OCI-LY1 (cell line): ENCODE measurements around the gene CH25H.

Source experiments
- H2AFZ ChIP-seq: fragments of 200-600 bp; sonication (generic), shearing (Covaris generic); 2 replicates; pipeline ENCODE4 v1.6.0; 2014; ENCODE audit warnings: antibody characterized with exemption, mild to moderate bottlenecking, low read length
- H3F3A ChIP-seq: fragments of 200-600 bp; sonication (generic), shearing (Covaris generic); 2 replicates; pipeline ENCODE4 v1.6.0; 2014; ENCODE audit warnings: mild to moderate bottlenecking, antibody characterized with exemption, low read length, moderate library complexity; ENCODE audit not compliant: insufficient read depth
- H3K27ac ChIP-seq: fragments of 200-600 bp; sonication (generic); 2 replicates; pipeline ENCODE4 v1.5.1; 2014; ENCODE audit warnings: low read length, mixed run types, mild to moderate bottlenecking, low read depth; ENCODE audit not compliant: poor library complexity, severe bottlenecking
- H3K27me3 ChIP-seq: fragments of 200-600 bp; sonication (generic); 2 replicates; pipeline ENCODE4 v1.6.0; 2014; ENCODE audit warnings: antibody characterized with exemption, mild to moderate bottlenecking, low read length, moderate library complexity; ENCODE audit not compliant: insufficient read depth
- H3K36me3 ChIP-seq: fragments of 200-600 bp; sonication (generic); 2 replicates; pipeline ENCODE4 v1.6.1; 2014; ENCODE audit warnings: mild to moderate bottlenecking, antibody characterized with exemption, low read length, moderate library complexity, mixed read lengths; ENCODE audit not compliant: insufficient read depth
- H3K4me1 ChIP-seq: fragments of 200-600 bp; sonication (generic); 2 replicates; pipeline ENCODE4 v1.5.1; 2014; ENCODE audit warnings: mild to moderate bottlenecking, low read length, moderate library complexity; ENCODE audit not compliant: insufficient read depth, severe bottlenecking
- H3K4me2 ChIP-seq: fragments of 200-600 bp; sonication (generic), shearing (Covaris generic); 2 replicates; pipeline ENCODE4 v1.6.1; 2014; ENCODE audit warnings: low read length
- H3K4me3 ChIP-seq: fragments of 200-600 bp; sonication (generic); 2 replicates; pipeline ENCODE4 v1.5.1; 2014; ENCODE audit warnings: low read length, low read depth, mild to moderate bottlenecking, mixed read lengths; ENCODE audit not compliant: poor library complexity, severe bottlenecking
- H3K79me2 ChIP-seq: fragments of 200-600 bp; shearing (Covaris generic); 2 replicates; pipeline ENCODE4 v1.6.1; 2016; ENCODE audit warnings: mixed run types, low read length, mixed read lengths; ENCODE audit not compliant: insufficient read depth
- H3K9ac ChIP-seq: fragments of 200-600 bp; sonication (generic), shearing (Covaris generic); 2 replicates; pipeline ENCODE4 v1.6.1; 2014; ENCODE audit warnings: mild to moderate bottlenecking, low read length, mixed read lengths
- H3K9me2 ChIP-seq: fragments of 200-600 bp; sonication (generic), shearing (Covaris generic); 2 replicates; pipeline ENCODE4 v1.6.1; 2014; ENCODE audit warnings: low read depth, mild to moderate bottlenecking, low read length, mixed read lengths
- H3K9me3 ChIP-seq: fragments of 200-600 bp; shearing (Covaris generic); 2 replicates; pipeline ENCODE4 v1.6.1; 2014; ENCODE audit warnings: low read length, mixed read lengths
- H4K20me1 ChIP-seq: fragments of 200-600 bp; sonication (generic), shearing (Covaris generic); 2 replicates; pipeline ENCODE4 v1.6.0; 2016; ENCODE audit warnings: mild to moderate bottlenecking, low read length; ENCODE audit not compliant: insufficient read depth
- CTCF ChIP-seq: fragments of 200-600 bp; sonication (generic), shearing (Covaris generic); IDR thresholded peaks from 2 replicates; pipeline ENCODE4 v1.5.1; 2017; ENCODE audit warnings: mild to moderate bottlenecking, antibody characterized with exemption, low read length, moderate library complexity, mixed read lengths
- EZH2 ChIP-seq: fragments of 200-600 bp; sonication (generic), shearing (Covaris generic); IDR thresholded peaks from 2 replicates; pipeline ENCODE4 v1.8.0; 2017; ENCODE audit warnings: borderline replicate concordance, mixed run types, mild to moderate bottlenecking, antibody characterized with exemption, low read length, moderate library complexity, mixed read lengths

CH25H gene

GRCh38 chr10:89209718-89210117 is 2.6 kb upstream of the CH25H start:
- Histone ChIP-seq H3F3A (no peaks in the 10 kb centered on the region), H2AFZ (no peak overlapping the region), H3K4me2 (no peak overlapping the region), H3K79me2 (no peaks in the 10 kb centered on the region), H3K4me1 (no peaks in the 10 kb centered on the region), H3K9ac (no peak overlapping the region), H3K4me3 (no peak overlapping the region), H3K27me3 (no peaks in the 10 kb centered on the region), H3K9me2 (no peaks in the 10 kb centered on the region), H4K20me1 (no peaks in the 10 kb centered on the region), H3K36me3 (no peaks in the 10 kb centered on the region), H3K27ac (no peak overlapping the region), H3K9me3 (no peaks in the 10 kb centered on the region)
- TF ChIP-seq CTCF = no peak
- no peak for TF ChIP-seq EZH2

- H4K20me1 ChIP-seq = no peaks in the 10 kb centered on the region
- TF ChIP-seq CTCF = no peak
- TF ChIP-seq EZH2 = no peak
- H3K79me2 ChIP-seq = no peaks in the 10 kb centered on the region
- H3K36me3 ChIP-seq = no peaks in the 10 kb centered on the region
- no peak overlapping the region for H3K9ac ChIP-seq
- H3K27me3 ChIP-seq = no peaks in the 10 kb centered on the region
- no peaks in the 10 kb centered on the region for H3F3A ChIP-seq
- H3K9me2 ChIP-seq = no peaks in the 10 kb centered on the region
- H3K27ac ChIP-seq = no peak overlapping the region
- no peak overlapping the region for H2AFZ ChIP-seq
- H3K9me3 ChIP-seq = no peaks in the 10 kb centered on the region
- peak overlapping the region; percentile 17; the same call in 1 of the 2 replicates for H3K4me2 ChIP-seq
- H3K4me1 ChIP-seq = no peaks in the 10 kb centered on the region
- H3K4me3 ChIP-seq = no peak overlapping the region
Measured at GRCh38 chr10:89207801-89208551, 859 bp upstream of the CH25H start.

GRCh38 chr10:89206402-89207180 is 526 bp downstream of the CH25H start:
- Histone ChIP-seq H3K9me3 (no peaks in the 10 kb centered on the region), H3K4me2 (no peak overlapping the region; the same call in 1 of the 2 replicates), H3K4me3 (no peak overlapping the region), H3K4me1 (no peaks in the 10 kb centered on the region), H3K36me3 (no peaks in the 10 kb centered on the region), H3K79me2 (no peaks in the 10 kb centered on the region), H3F3A (no peaks in the 10 kb centered on the region), H3K27ac (no peak overlapping the region), H4K20me1 (no peaks in the 10 kb centered on the region), H3K27me3 (no peaks in the 10 kb centered on the region), H3K9ac (no peak overlapping the region), H2AFZ (no peak overlapping the region), H3K9me2 (no peaks in the 10 kb centered on the region)
- no peak for TF ChIP-seq CTCF
- TF ChIP-seq EZH2 = no peak
